Duodenal mucosa (tissue), 2 donors: ENCODE data around the gene GABRG3.

ENCODE experiments used
- H3K27ac ChIP-seq: one replicate; pipeline ENCODE4 v1.7.0; 2013; ENCODE audit warnings: low read depth, low read length
- H3K27me3 ChIP-seq, 2 donors: one replicate each; pipeline ENCODE4 v1.7.0; 2013; ENCODE audit warnings: low read length in 2 of 2, control low read depth in 1 of 2; ENCODE audit not compliant: insufficient read depth in 2 of 2, control insufficient read depth in 1 of 2
- H3K36me3 ChIP-seq, 2 donors: one replicate each; pipeline ENCODE4 v1.7.0; 2013; ENCODE audit warnings: low read length in 2 of 2, control low read depth in 1 of 2; ENCODE audit not compliant: insufficient read depth in 2 of 2, control insufficient read depth in 1 of 2
- H3K4me1 ChIP-seq, 2 donors: one replicate each; pipeline ENCODE4 v1.7.0; 2013; ENCODE audit warnings: low read length in 2 of 2, control low read depth in 1 of 2; ENCODE audit not compliant: insufficient read depth in 2 of 2, control insufficient read depth in 1 of 2
- H3K4me3 ChIP-seq, 2 donors: one replicate each; pipeline ENCODE4 v1.7.0; 2013; ENCODE audit warnings: low read length in 2 of 2, low read depth in 1 of 2
- H3K9ac ChIP-seq, 2 donors: one replicate each; pipeline ENCODE4 v1.7.0; 2013; ENCODE audit warnings: low read length in 2 of 2, low read depth in 1 of 2
- H3K9me3 ChIP-seq, 2 donors: one replicate each; pipeline ENCODE4 v1.7.0; 2013; ENCODE audit warnings: low read length in 2 of 2, control low read depth in 1 of 2; ENCODE audit not compliant: control insufficient read depth in 1 of 2

Gene GABRG3

DNA sequence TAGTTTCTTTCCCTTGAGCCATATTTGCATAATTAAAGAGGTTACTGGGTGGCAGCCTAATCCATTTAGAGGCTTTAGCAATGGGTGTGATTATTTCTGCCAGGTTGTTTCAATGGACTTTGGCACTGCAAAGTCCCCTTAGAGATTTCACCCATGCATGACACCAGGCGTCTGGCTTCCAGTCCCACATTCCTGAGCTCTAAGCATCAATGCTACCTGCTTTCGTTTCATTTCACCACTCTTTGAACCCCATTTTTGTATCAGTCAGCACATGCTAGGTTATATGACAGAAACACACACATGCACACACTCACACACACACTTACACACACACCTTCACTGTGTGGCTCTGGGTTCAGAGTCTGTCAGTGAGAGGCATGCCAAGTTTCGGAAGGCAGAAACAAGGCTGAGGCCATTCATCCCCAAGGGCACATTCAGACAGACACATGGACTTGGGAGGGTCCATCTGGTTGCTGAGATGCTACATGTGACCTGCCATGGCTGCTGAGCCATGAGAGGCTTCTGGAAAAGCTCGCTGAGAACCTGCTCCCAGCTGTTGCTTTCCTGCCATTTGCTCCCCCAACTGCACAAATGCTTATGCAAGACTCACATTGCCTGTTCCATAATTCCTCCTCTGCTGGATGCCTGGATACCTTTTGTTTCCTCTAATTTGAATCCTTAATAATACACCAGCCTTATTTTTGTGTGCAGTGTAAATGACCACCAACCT is 354.1 kb downstream of the GABRG3 start:
- Histone ChIP-seq H3K4me1 (no peaks in the 10 kb centered on the region), H3K36me3 (no peaks in the 10 kb centered on the region), H3K27ac (peak overlapping the region; percentile 26), H3K9ac (no peak overlapping the region), H3K27me3 (no peaks in the 10 kb centered on the region), H3K4me3 (no peak overlapping the region), H3K9me3 (peaks cover 13 to 31% of the 10 kb centered on the region in 2 donors)

DNA sequence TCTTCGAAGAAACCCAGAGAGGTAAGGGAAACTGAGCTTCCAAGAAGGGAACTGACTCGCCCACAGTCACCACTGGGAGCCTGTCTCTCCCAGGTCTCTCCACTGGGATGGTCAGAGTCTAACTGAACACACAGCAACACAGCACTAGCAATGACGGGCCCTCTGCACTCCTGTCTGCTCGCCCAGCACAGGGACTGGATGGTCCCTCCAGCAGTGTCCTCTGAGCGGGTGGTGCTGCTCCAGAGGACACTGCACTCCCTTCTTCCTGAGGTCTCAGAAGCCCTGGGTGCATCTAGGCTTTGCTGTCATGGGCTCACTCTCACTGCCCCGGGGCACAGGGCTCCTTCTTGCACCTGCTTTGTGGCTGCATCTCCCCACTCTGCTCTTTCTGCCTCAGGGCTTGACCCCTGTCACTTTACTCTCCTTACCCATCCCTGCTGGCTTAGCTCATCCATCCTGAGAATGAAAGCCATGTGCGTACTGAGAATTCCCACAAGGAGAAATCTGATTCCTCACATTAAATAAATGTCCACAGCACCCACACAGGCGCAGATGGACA is 356.6 kb downstream of the GABRG3 start:
- Histone ChIP-seq H3K27me3 (no peaks in the 10 kb centered on the region), H3K4me1 (no peaks in the 10 kb centered on the region)

GRCh38 chr15:27328186-27328585 is 357.2 kb downstream of the GABRG3 start:
- Histone ChIP-seq H3K9ac (no peak overlapping the region), H3K27me3 (no peaks in the 10 kb centered on the region), H3K4me1 (no peaks in the 10 kb centered on the region), H3K4me3 (no peak overlapping the region), H3K9me3 (peaks cover 0 to 32% of the 10 kb centered on the region in 2 donors), H3K36me3 (no peaks in the 10 kb centered on the region), H3K27ac (no peak overlapping the region)

More for the DNA sequence above, 356.6 kb downstream of the GABRG3 start:
- Histone ChIP-seq H3K4me3 (no peak overlapping the region), H3K36me3 (no peaks in the 10 kb centered on the region), H3K9ac (no peak overlapping the region), H3K27ac (no peak overlapping the region), H3K9me3 (peaks cover under 1 to 35% of the 10 kb centered on the region in 2 donors)

DNA sequence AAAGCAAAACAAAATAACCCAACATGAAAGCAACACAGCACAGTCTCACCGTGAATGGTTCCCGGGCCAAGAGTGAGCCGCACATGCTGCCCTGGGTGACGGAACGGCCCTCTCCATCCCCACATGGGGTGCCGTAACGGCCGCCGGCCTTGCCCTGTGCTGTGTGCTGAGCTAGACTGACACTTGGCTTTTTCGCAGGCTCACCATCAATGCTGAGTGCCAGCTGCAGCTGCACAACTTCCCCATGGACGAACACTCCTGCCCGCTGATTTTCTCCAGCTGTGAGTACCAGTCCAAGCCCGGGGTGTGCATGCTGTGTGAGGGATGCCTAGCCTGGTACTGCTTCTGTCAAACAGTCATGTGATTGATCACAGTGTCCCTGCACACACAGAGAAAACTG is 357.6 kb downstream of the GABRG3 start:
- H3K4me3 ChIP-seq, result peak overlapping the region in 1 of 2 donors; percentile 13
- no peaks in the 10 kb centered on the region for H3K36me3 ChIP-seq
- no peaks in the 10 kb centered on the region for H3K4me1 ChIP-seq
- no peak overlapping the region for H3K9ac ChIP-seq
- H3K27me3 ChIP-seq, result no peaks in the 10 kb centered on the region
- H3K27ac ChIP-seq, result no peak overlapping the region
- H3K9me3 ChIP-seq, result peaks cover 0 to 29% of the 10 kb centered on the region in 2 donors

DNA sequence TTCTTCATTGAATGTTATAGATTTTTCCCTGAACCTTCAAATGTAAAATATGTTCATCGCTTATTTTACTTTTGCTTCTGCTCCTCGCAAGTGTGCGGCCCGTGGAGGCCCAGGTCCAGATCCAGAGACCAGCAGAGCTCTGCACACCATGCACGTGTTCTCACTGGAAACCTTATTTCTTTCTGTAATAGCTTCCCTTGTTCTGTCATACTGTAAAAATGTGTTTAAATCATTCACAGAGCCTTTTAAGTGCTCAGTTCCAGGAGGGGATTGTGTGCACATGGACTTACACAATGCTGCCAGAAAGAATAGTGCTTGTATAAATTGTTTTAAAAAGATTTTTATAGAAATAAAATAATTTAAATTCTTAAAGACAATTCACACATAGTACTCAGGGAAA is 359.3 kb downstream of the GABRG3 start:
- Histone ChIP-seq H3K9me3 (peaks cover 0 to 13% of the 10 kb centered on the region in 2 donors), H3K36me3 (no peaks in the 10 kb centered on the region), H3K27me3 (no peaks in the 10 kb centered on the region), H3K4me3 (no peak overlapping the region), H3K9ac (no peak overlapping the region), H3K4me1 (no peaks in the 10 kb centered on the region), H3K27ac (no peak overlapping the region)

DNA sequence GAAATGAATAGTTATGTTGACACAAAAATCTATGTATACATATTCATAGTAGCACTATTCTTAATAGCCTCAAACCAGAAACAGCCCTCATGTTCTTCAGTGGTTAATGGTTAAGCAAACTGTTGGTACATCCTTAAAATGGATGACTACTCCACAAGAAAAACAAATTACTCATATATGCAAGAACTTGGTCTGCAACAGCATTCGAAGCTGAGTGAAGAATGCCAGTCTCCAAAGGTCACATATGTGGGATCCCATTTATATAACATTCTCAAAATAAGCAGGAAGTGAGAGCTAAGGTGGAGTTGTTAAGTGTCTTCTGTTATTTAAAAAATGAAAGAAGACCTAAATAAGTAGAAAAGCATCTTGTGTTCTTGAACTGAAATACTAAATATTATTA is 365.7 kb downstream of the GABRG3 start:
- H3K9me3 ChIP-seq, result peaks cover 8 to 15% of the 10 kb centered on the region in 2 donors
- H3K27ac ChIP-seq, result no peak overlapping the region
- H3K4me3 ChIP-seq, result no peak overlapping the region
- H3K9ac ChIP-seq, result no peak overlapping the region
- no peaks in the 10 kb centered on the region for H3K36me3 ChIP-seq
- H3K27me3 ChIP-seq, result no peaks in the 10 kb centered on the region
- no peaks in the 10 kb centered on the region for H3K4me1 ChIP-seq

DNA sequence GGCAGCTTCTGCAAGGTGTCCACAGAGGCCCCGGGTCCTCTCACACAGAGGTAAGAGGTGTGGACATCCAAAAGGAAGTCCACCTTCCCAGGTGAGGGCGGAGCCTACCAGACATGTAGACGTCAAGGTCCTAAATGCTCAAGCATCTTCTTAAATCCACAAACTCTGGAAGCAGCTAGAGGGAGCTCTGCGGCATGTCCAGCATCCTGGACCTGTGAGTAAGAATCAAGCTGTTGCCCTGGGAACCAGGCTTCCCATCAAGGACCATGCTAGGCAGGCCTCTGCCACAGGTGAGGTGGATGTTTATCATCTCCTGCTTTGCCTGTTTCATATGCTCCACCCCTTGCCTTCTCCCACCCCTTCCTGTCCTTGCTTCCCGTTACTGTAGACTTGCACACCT is 368.2 kb downstream of the GABRG3 start:
- Histone ChIP-seq H3K9me3 (peaks cover 13 to 30% of the 10 kb centered on the region in 2 donors), H3K27ac (no peak overlapping the region), H3K4me1 (no peaks in the 10 kb centered on the region), H3K9ac (no peak overlapping the region), H3K4me3 (no peak overlapping the region), H3K27me3 (no peaks in the 10 kb centered on the region), H3K36me3 (no peaks in the 10 kb centered on the region)

DNA sequence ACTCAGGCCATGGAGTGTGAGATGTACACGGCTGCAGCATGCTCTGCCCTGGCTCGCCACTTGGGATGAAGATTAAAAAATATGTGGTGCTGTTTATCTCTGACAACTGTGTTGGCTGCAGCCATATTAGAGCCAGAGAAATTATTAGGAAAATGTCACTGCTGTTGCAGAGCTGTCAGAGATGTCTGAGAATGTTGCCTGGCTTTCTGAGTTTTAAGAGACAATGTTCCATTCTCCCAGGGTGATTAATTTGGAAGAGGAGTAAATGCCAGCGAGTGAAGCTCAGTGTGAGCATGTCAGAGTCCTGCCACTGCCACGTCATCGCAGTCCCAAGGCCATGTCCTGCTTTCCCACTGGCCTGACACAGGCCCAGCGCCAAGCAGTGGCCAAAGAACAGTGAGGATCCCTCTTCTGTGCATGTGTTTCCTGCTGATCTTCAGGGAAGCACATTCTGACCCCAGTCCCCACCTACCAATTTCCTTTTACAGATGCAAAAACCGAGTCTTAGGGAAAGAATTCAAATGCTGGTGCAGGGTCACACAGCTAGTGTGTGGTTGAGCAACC is 370.9 kb downstream of the GABRG3 start:
- H3K9ac ChIP-seq, result no peak overlapping the region
- H3K9me3 ChIP-seq, result peaks cover 13 to 38% of the 10 kb centered on the region in 2 donors
- H3K27ac ChIP-seq, result no peak overlapping the region
- H3K4me3 ChIP-seq, result no peak overlapping the region
- no peaks in the 10 kb centered on the region for H3K27me3 ChIP-seq
- H3K36me3 ChIP-seq, result no peaks in the 10 kb centered on the region
- H3K4me1 ChIP-seq, result no peaks in the 10 kb centered on the region

DNA sequence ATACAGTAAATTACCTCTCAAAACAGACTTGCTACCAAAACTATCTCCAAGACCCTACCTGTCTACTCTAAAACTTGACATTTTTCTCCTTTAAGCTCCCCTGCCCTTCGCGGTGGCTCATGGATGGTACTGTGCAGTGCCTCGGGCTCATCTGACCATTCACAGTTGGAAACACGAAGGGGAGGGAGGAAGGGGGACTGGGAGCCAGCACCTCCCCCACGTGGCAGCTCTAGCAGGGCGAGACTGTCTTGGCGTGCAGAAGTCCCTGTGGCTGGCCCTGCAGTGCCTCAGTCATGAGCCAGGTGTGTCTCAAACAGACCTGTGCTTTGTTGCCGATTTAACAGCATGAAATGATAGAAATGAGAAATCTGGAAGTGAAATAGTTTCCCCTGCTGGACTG is 372.0 kb downstream of the GABRG3 start:
- Histone ChIP-seq H3K36me3 (no peaks in the 10 kb centered on the region), H3K27ac (no peak overlapping the region), H3K4me1 (no peaks in the 10 kb centered on the region), H3K9ac (no peak overlapping the region), H3K4me3 (no peak overlapping the region), H3K9me3 (peaks cover 13 to 46% of the 10 kb centered on the region in 2 donors), H3K27me3 (no peaks in the 10 kb centered on the region)

GRCh38 chr15:27352136-27352535 is 381.2 kb downstream of the GABRG3 start:
- Histone ChIP-seq H3K4me3 (no peak overlapping the region), H3K9ac (no peak overlapping the region), H3K27me3 (no peaks in the 10 kb centered on the region), H3K27ac (no peak overlapping the region), H3K36me3 (no peaks in the 10 kb centered on the region), H3K9me3 (peaks cover 29 to 36% of the 10 kb centered on the region in 2 donors), H3K4me1 (no peaks in the 10 kb centered on the region)
